ENCODE data around the gene TOM1L1.

TOM1L1 gene

GRCh38 chr17:54902611-54903010 is 2.0 kb downstream of the TOM1L1 start:
- no peak for DNase-seq (ENCODE audit: low spot score in 2 of 2)
- H3K9me3 ChIP-seq = no peaks in the 10 kb centered on the region
- no peak overlapping the region for H3K4me3 ChIP-seq
- H3K4me1 ChIP-seq = peaks cover 10% of the 10 kb centered on the region
- H3K36me3 ChIP-seq (replicated peaks) = peaks cover 26% of the 10 kb centered on the region
- in situ Hi-C loops (cut with MboI; ENCODE audit: low sequenced_read_pairs) = no loop called here
- H3K27me3 ChIP-seq (ENCODE audit: low read depth) = no peaks in the 10 kb centered on the region

GRCh38 chr17:54903375-54903774 is 2.7 kb downstream of the TOM1L1 start:
- in situ Hi-C loops (cut with MboI; ENCODE audit: low sequenced_read_pairs) = no loop called here

GRCh38 chr17:54906683-54907082 is 6.0 kb downstream of the TOM1L1 start:
- peaks cover 3% of the 10 kb centered on the region; the same call in 1 of the 2 replicates for H3K4me1 ChIP-seq
- no peaks in the 10 kb centered on the region for H3K9me3 ChIP-seq
- DNase-seq (ENCODE audit: low spot score in 2 of 2) = no peak
- H3K4me3 ChIP-seq = no peak overlapping the region
- no peaks in the 10 kb centered on the region for H3K27me3 ChIP-seq (ENCODE audit: low read depth)
- peaks cover 26% of the 10 kb centered on the region for H3K36me3 ChIP-seq (replicated peaks)
- in situ Hi-C loops (cut with MboI; ENCODE audit: low sequenced_read_pairs) = no loop called here

More at GRCh38 chr17:54903375-54903774, 2.7 kb downstream of the TOM1L1 start:
- no peak overlapping the region for H3K4me3 ChIP-seq
- DNase-seq (ENCODE audit: low spot score in 2 of 2) = no peak
- H3K4me1 ChIP-seq = peaks cover 10% of the 10 kb centered on the region
- H3K36me3 ChIP-seq (replicated peaks) = peaks cover 26% of the 10 kb centered on the region
- H3K9me3 ChIP-seq = no peaks in the 10 kb centered on the region
- H3K27me3 ChIP-seq (ENCODE audit: low read depth) = no peaks in the 10 kb centered on the region

- in situ Hi-C loops (cut with MboI; ENCODE audit: low sequenced_read_pairs) = no loop called here
- Histone ChIP-seq H3K4me1 (0 out of 2 replicates have a peak, but pooled peaks cover 3% of the 10 kb centered on the region), H3K36me3 (replicated peaks) (peaks cover 27% of the 10 kb centered on the region), H3K4me3 (no peak overlapping the region), H3K27me3 (ENCODE audit: low read depth) (no peaks in the 10 kb centered on the region), H3K9me3 (no peaks in the 10 kb centered on the region)
- no peak for DNase-seq (ENCODE audit: low spot score in 2 of 2)
These were observed 6.7 kb downstream of the TOM1L1 start for GRCh38 chr17:54907376-54907775.

- no peak overlapping the region for H3K4me3 ChIP-seq
- H3K36me3 ChIP-seq (replicated peaks) = peaks cover 40% of the 10 kb centered on the region
- no peaks in the 10 kb centered on the region for H3K9me3 ChIP-seq
- no peak for DNase-seq (ENCODE audit: low spot score in 2 of 2)
- in situ Hi-C loops (cut with MboI; ENCODE audit: low sequenced_read_pairs) = no loop called here
- 0 out of 2 replicates have a peak, but pooled peaks cover 3% of the 10 kb centered on the region for H3K4me1 ChIP-seq
- H3K27me3 ChIP-seq (ENCODE audit: low read depth) = no peaks in the 10 kb centered on the region
These were observed 9.1 kb downstream of the TOM1L1 start for GRCh38 chr17:54909766-54910165.

- Histone ChIP-seq H3K27me3 (ENCODE audit: low read depth) (no peaks in the 10 kb centered on the region), H3K36me3 (replicated peaks) (peaks cover 57% of the 10 kb centered on the region), H3K9me3 (no peaks in the 10 kb centered on the region), H3K4me1 (peaks cover 19% of the 10 kb centered on the region), H3K4me3 (no peak overlapping the region)
- DNase-seq (ENCODE audit: low spot score in 2 of 2) = no peak
- in situ Hi-C loops (cut with MboI; ENCODE audit: low sequenced_read_pairs) = no loop called here
These were observed 16.1 kb downstream of the TOM1L1 start for GRCh38 chr17:54916721-54917120.

DNA sequence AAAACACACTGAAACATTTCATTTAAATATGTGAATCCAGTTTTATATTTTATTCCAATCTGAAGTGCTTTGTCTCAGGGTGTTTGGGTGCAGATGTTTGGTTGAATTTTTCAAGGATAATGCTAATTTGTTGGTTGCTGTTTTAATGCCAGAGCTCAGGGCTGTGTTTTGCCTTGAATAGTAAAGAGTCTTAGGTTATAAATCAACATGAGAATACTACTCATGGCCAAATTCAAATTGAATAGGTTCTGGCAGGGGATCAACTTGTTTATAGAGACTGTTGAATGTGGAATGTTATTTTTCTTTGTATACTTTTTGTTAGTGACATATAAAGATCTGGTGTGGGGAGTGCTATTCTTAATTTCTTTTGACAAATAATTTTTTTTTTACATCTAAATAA is 18.8 kb downstream of the TOM1L1 start:
- H3K4me1 ChIP-seq = peaks cover 19% of the 10 kb centered on the region
- no peak overlapping the region for H3K4me3 ChIP-seq
- in situ Hi-C loops (cut with MboI; ENCODE audit: low sequenced_read_pairs) = no loop called here
- H3K9me3 ChIP-seq = no peaks in the 10 kb centered on the region
- DNase-seq (ENCODE audit: low spot score in 2 of 2) = peak; percentile 48 to 96
- peaks cover 39% of the 10 kb centered on the region for H3K36me3 ChIP-seq (replicated peaks)
- no peaks in the 10 kb centered on the region for H3K27me3 ChIP-seq (ENCODE audit: low read depth)

- Histone ChIP-seq H3K27me3 (ENCODE audit: low read depth) (no peaks in the 10 kb centered on the region), H3K9me3 (no peaks in the 10 kb centered on the region), H3K36me3 (replicated peaks) (peaks cover 32% of the 10 kb centered on the region), H3K4me1 (peaks cover 19% of the 10 kb centered on the region), H3K4me3 (no peak overlapping the region)
- DNase-seq (ENCODE audit: low spot score in 2 of 2) = no peak
- in situ Hi-C loops (cut with MboI; ENCODE audit: low sequenced_read_pairs) = no loop called here
These were observed 20.2 kb downstream of the TOM1L1 start for GRCh38 chr17:54920819-54921218.

DNA sequence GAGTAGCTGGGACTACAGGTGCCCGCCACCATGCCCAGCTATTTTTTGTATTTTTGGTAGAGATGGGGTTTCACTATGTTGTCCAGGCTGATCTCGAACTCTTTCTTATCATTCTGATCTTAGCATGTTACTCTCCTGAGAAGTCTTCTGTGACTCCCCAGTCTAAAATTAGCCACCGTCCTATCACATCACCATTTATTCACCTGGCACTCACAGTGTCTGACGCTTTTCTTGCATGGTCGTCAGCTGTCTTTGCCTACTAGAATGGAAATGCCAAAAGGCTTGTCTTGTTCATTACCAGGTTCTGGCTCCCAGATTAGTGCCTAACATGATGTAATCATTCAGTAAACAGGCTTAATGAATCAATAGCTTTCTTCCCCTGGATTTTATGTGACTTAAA is 23.8 kb downstream of the TOM1L1 start:
- in situ Hi-C loops (cut with MboI; ENCODE audit: low sequenced_read_pairs) = no loop called here
- peaks cover 22% of the 10 kb centered on the region for H3K4me1 ChIP-seq
- H3K27me3 ChIP-seq (ENCODE audit: low read depth) = no peaks in the 10 kb centered on the region
- no peak overlapping the region for H3K4me3 ChIP-seq
- peaks cover 21% of the 10 kb centered on the region for H3K36me3 ChIP-seq (replicated peaks)
- no peak for DNase-seq (ENCODE audit: low spot score in 2 of 2)
- no peaks in the 10 kb centered on the region for H3K9me3 ChIP-seq

- DNase-seq (ENCODE audit: low spot score in 2 of 2) = no peak
- H3K36me3 ChIP-seq (replicated peaks) = peaks cover 33% of the 10 kb centered on the region
- no peaks in the 10 kb centered on the region for H3K27me3 ChIP-seq (ENCODE audit: low read depth)
- H3K4me1 ChIP-seq = peaks cover 11% of the 10 kb centered on the region
- no peaks in the 10 kb centered on the region for H3K9me3 ChIP-seq
- in situ Hi-C loops (cut with MboI; ENCODE audit: low sequenced_read_pairs) = no loop called here
- no peak overlapping the region for H3K4me3 ChIP-seq
These were observed 26.9 kb downstream of the TOM1L1 start for GRCh38 chr17:54927525-54927924.

DNA sequence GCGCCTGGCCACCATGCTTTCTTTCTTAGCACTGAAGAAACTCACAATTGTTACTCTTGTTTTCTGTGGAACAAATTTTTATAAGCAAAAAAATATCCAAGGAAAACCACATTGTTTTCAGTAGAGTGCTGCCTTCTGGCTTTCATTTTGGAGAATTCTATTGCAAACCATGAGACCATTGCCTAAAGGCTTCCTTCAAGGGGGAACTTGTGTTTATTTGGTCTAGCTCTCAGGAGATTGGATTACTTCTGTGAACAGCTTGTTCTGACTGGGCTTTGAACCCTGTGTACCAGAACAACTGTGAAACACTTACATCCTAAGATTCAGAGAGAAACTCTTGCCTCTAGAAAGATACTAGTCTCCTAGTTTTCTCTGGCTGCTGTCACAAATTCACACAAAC is 32.1 kb downstream of the TOM1L1 start:
- Histone ChIP-seq H3K9me3 (no peaks in the 10 kb centered on the region), H3K36me3 (replicated peaks) (peaks cover 55% of the 10 kb centered on the region), H3K4me1 (no peaks in the 10 kb centered on the region), H3K27me3 (ENCODE audit: low read depth) (no peaks in the 10 kb centered on the region), H3K4me3 (no peak overlapping the region)
- in situ Hi-C loops (cut with MboI; ENCODE audit: low sequenced_read_pairs) = no loop called here
- DNase-seq (ENCODE audit: low spot score in 2 of 2) = no peak

DNA sequence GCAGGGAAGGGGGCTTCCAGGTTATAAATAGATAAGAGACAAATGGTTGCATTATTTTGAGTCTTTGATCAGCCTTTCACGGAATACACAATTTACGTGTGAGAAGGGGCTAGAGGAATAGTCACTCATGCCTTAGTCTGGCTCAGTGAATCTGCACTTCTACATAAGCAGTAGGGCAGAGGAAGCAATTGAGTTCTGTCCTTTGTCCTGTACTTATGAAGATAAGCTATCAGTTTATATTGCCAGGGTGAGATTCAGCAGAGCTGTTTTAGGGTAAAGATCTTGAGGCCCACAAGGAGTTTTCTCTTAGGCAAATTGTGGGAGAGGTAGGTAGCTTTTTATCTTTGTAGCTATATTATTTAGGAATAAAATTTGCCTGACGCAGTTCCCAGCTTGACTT is 33.3 kb downstream of the TOM1L1 start:
- peaks cover 62% of the 10 kb centered on the region for H3K36me3 ChIP-seq (replicated peaks)
- in situ Hi-C loops (cut with MboI; ENCODE audit: low sequenced_read_pairs) = no loop called here
- H3K4me1 ChIP-seq = no peaks in the 10 kb centered on the region
- DNase-seq (ENCODE audit: low spot score in 2 of 2) = no peak
- H3K27me3 ChIP-seq (ENCODE audit: low read depth) = no peaks in the 10 kb centered on the region
- no peaks in the 10 kb centered on the region for H3K9me3 ChIP-seq
- H3K4me3 ChIP-seq = no peak overlapping the region

DNA sequence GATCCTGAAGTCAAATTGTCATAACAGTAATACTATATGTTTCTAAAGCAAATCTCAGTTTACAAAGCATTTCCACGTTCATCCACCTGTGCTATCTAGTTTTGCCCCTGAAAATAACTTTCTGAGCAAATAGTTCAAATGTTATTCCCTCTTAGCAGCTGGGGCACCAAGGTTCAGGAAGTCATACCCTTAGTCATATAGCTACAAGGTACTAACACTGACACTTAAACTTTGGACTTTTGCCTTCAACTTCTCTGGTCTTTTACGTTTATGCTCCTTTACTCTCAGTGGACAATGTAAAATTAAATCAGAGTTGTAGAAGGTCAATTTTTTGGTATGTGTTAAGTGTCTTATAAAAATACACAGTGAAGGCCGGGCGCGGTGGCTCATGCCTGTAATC is 34.8 kb downstream of the TOM1L1 start:
- H3K36me3 ChIP-seq (replicated peaks) = peaks cover 64% of the 10 kb centered on the region

GRCh38 chr17:54937018-54937417 is 36.4 kb downstream of the TOM1L1 start:
- no peak overlapping the region for H3K4me3 ChIP-seq
- DNase-seq (ENCODE audit: low spot score in 2 of 2) = no peak
- no peaks in the 10 kb centered on the region for H3K27me3 ChIP-seq (ENCODE audit: low read depth)
- H3K4me1 ChIP-seq = no peaks in the 10 kb centered on the region
- in situ Hi-C loops (cut with MboI; ENCODE audit: low sequenced_read_pairs) = no loop called here
- peaks cover 61% of the 10 kb centered on the region for H3K36me3 ChIP-seq (replicated peaks)
- no peaks in the 10 kb centered on the region for H3K9me3 ChIP-seq

More for the DNA sequence above, 34.8 kb downstream of the TOM1L1 start:
- Histone ChIP-seq H3K4me3 (no peak overlapping the region), H3K27me3 (ENCODE audit: low read depth) (no peaks in the 10 kb centered on the region), H3K4me1 (no peaks in the 10 kb centered on the region), H3K9me3 (no peaks in the 10 kb centered on the region)
- in situ Hi-C loops (cut with MboI; ENCODE audit: low sequenced_read_pairs) = no loop called here
- no peak for DNase-seq (ENCODE audit: low spot score in 2 of 2)

DNA sequence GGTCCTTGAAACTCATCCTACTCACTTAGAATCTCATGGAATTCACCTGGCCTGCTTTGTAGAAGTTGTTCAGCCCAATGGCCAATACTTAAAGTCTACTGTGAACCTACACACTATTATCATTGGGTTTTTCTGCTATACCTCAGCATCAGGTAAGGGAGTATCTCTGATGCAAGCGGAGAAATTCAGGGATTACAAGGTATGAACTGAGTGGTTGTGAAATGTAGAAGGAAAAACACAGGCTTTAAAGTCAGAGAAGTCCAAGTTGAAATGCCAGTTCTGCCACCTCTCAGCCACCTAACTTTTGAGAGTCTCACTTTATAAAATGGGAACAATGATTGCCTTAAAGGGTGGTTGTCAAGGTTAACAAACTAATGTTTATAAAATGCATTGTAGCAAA is 36.8 kb downstream of the TOM1L1 start:
- H3K36me3 ChIP-seq (replicated peaks) = peaks cover 61% of the 10 kb centered on the region
- no peaks in the 10 kb centered on the region for H3K4me1 ChIP-seq
- no peak for DNase-seq (ENCODE audit: low spot score in 2 of 2)
- no peaks in the 10 kb centered on the region for H3K9me3 ChIP-seq
- H3K27me3 ChIP-seq (ENCODE audit: low read depth) = no peaks in the 10 kb centered on the region
- in situ Hi-C loops (cut with MboI; ENCODE audit: low sequenced_read_pairs) = no loop called here
- no peak overlapping the region for H3K4me3 ChIP-seq
